Measurements from ENCODE around the gene ANKRD9. TPM values are rescaled to one million over a fixed set of nuclear protein-coding genes. Genes with fewer than 3 reads are reported as not detected.

Gene ANKRD9
- total RNA-seq, 2 donors from 2014 or later, result 36.3 to 56.3 TPM

DNA sequence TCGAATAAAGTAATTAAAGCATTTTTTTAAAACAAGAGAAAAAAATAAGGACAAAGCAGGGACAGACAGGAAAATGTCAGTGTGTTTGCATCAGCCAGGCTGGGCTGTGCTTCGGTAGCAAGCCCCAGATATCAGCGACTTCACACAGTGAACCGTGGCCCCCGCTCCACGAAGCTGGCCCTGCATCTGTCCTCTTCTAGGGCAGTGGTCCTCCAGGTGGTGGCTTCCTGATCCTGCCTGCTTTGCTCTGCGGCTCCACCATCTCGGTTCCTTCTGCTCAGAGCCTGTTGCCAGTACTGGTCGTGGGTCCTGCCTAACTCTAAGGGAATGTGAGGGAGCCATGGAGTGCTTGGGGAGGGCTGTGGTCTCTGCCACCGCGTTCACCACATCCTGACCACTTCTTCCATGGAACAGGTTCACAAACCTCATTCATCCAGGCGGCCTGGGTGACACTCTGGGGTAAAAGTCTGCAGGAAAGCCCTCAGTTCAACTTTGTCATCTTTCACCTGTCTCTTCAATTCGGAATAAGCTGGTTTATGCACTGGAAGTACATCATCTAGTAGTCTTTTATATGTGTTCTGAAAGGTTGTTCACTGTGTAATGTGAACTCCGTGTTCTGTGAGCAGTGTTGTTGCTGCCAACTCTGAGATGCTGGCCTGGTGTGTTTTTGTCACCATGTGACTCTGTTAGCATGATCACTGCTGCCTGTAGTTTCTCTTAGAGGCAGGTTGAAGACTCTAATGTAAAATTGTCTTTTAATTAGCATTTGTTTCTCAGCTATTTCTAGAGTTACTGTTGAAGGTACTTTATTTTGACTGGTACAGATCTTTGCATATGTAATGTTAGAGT, 47.9 kb downstream of the ANKRD9 start:
- H3K27ac ChIP-seq, result no peak overlapping the region
- H3K36me3 ChIP-seq, result no peaks in the 10 kb centered on the region
- H3K4me1 ChIP-seq (ENCODE audit: control insufficient read depth in 1 of 2, low read depth in 2 of 2), result no peaks in the 10 kb centered on the region
- no peaks in the 10 kb centered on the region for H3K9me3 ChIP-seq
- no peaks in the 10 kb centered on the region for H3K27me3 ChIP-seq (replicated peaks; ENCODE audit: insufficient read depth)
- H3K4me3 ChIP-seq, result no peak overlapping the region
- TF ChIP-seq, protein P1, sequence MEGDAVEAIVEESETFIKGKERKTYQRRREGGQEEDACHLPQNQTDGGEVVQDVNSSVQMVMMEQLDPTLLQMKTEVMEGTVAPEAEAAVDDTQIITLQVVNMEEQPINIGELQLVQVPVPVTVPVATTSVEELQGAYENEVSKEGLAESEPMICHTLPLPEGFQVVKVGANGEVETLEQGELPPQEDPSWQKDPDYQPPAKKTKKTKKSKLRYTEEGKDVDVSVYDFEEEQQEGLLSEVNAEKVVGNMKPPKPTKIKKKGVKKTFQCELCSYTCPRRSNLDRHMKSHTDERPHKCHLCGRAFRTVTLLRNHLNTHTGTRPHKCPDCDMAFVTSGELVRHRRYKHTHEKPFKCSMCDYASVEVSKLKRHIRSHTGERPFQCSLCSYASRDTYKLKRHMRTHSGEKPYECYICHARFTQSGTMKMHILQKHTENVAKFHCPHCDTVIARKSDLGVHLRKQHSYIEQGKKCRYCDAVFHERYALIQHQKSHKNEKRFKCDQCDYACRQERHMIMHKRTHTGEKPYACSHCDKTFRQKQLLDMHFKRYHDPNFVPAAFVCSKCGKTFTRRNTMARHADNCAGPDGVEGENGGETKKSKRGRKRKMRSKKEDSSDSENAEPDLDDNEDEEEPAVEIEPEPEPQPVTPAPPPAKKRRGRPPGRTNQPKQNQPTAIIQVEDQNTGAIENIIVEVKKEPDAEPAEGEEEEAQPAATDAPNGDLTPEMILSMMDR (IDR thresholded peaks at IDR 0.05), result no peak
- DNase-seq (ENCODE audit: low spot score), result no peak
- no peak for ATAC-seq (ENCODE audit: insufficient number of reproducible peaks, low FRiP score, low read depth)

DNA sequence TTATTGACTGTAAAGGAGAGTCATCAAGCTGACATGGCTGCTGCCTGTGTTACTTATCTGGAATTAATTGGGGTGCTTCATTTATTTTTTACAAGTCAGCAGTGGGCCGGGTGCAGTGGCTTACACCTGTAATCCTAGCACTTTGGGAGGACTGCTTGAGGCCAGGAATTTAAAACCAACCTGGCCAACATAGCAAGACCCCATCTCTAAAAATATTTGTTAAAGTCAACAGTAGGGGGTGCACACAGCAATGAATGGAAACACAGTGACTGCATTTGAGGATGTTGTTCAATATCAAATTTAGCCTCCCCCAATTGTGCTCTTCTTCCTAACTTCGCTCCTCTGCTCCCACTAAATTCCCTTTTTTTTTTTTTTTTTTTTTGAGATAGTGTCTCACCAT, 52.1 kb downstream of the ANKRD9 start:
- TF ChIP-seq, protein P1 (IDR thresholded peaks at IDR 0.05), result no peak
- DNase-seq (ENCODE audit: low spot score) (no peak), ATAC-seq (ENCODE audit: insufficient number of reproducible peaks, low FRiP score, low read depth) (no peak)
- Histone ChIP-seq H3K4me3 (no peak overlapping the region), H3K27ac (no peak overlapping the region), H3K36me3 (peaks cover 11% of the 10 kb centered on the region), H3K27me3 (replicated peaks; ENCODE audit: insufficient read depth) (no peaks in the 10 kb centered on the region), H3K4me1 (ENCODE audit: control insufficient read depth in 1 of 2, low read depth in 2 of 2) (no peaks in the 10 kb centered on the region), H3K9me3 (no peaks in the 10 kb centered on the region)

DNA sequence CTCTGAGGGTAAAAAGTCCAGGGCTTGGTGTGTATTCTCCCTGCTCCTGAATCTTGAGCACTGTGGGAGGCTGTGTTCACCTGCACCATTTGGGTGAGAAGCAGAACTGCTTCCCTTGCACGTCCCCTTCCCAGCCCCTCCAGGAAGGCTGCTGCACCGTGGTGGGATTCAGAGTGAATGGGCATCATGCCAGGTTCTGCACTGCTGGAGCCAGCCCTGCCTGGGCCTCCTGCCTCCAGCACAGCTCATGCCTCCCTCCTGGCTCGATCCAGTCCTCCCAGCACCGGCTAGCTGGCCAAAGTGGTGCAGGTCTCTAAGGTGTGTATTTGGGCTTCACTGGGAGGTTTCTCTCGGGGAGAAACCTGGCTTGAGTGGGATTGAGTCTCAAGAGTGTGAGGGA, 54.9 kb downstream of the ANKRD9 start:
- Histone ChIP-seq H3K4me3 (no peak overlapping the region), H3K27me3 (replicated peaks; ENCODE audit: insufficient read depth) (no peaks in the 10 kb centered on the region), H3K4me1 (ENCODE audit: control insufficient read depth in 1 of 2, low read depth in 2 of 2) (no peaks in the 10 kb centered on the region), H3K27ac (no peak overlapping the region), H3K36me3 (peaks cover 38% of the 10 kb centered on the region), H3K9me3 (no peaks in the 10 kb centered on the region)
- TF ChIP-seq, protein P1 (IDR thresholded peaks at IDR 0.05), result no peak
- DNase-seq (ENCODE audit: low spot score) (no peak), ATAC-seq (ENCODE audit: insufficient number of reproducible peaks, low FRiP score, low read depth) (no peak)

DNA sequence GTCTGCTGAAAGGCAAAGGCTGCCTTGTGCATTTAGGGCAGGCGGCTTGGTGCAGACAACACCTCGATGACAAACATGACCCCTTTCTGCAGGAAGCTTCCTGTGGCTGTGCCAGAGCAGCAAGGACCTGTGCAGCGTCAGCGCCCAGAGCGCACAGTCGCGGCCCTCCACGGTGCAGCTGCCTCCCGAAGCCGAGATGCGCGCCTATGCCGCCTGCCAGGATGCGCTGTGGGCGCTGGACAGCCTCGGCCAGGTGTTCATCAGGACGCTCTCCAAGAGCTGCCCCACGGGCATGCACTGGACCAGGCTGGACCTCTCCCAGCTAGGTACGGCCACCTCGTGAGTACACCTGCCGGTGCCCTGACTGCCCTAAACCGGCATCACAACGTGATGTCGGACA, 57.3 kb downstream of the ANKRD9 start:
- H3K27ac ChIP-seq, result no peak overlapping the region
- TF ChIP-seq, protein P1 (IDR thresholded peaks at IDR 0.05), result no peak
- no peaks in the 10 kb centered on the region for H3K27me3 ChIP-seq (replicated peaks; ENCODE audit: insufficient read depth)
- ATAC-seq (ENCODE audit: insufficient number of reproducible peaks, low FRiP score, low read depth) (no peak), DNase-seq (ENCODE audit: low spot score) (no peak)
- H3K4me3 ChIP-seq, result no peak overlapping the region
- H3K4me1 ChIP-seq (ENCODE audit: control insufficient read depth in 1 of 2, low read depth in 2 of 2), result no peaks in the 10 kb centered on the region
- peaks cover 52% of the 10 kb centered on the region for H3K36me3 ChIP-seq
- no peaks in the 10 kb centered on the region for H3K9me3 ChIP-seq

Other genes starting within 250 kb of the ANKRD9 start
- gene MOK, start 204.6 kb downstream of the ANKRD9 start, total RNA-seq, result 10 to 100 TPM; 15.0 to 41.0 TPM
- 1 to 10 TPM; 4.2 to 7.0 TPM for gene ZNF839, start 190.0 kb downstream of the ANKRD9 start, total RNA-seq
- 10 to 100 TPM; 32.5 to 36.5 TPM for gene CINP, start 146.9 kb downstream of the ANKRD9 start, total RNA-seq
- gene TECPR2, start 146.8 kb downstream of the ANKRD9 start, total RNA-seq, result 10 to 100 TPM; 36.5 to 41.3 TPM
- 10 to 100 TPM in 1 of 2 donors, 1 to 10 TPM in 1; 6.5 to 17.1 TPM for gene RCOR1, start 82.9 kb upstream of the ANKRD9 start, total RNA-seq

All from thoracic aorta (tissue), 2 donors.